ENCODE results near the gene PUS1. TPM values are rescaled to one million over a fixed set of nuclear protein-coding genes. Genes with fewer than 3 reads are reported as not detected.

PUS1 gene
- total and polyA plus RNA-seq, 9 of the 15 experiments (the other 6 are each of a cell fraction or from before 2014, with no cell fraction given): 1.9 to 90.8 (median 30.0) TPM

DNA sequence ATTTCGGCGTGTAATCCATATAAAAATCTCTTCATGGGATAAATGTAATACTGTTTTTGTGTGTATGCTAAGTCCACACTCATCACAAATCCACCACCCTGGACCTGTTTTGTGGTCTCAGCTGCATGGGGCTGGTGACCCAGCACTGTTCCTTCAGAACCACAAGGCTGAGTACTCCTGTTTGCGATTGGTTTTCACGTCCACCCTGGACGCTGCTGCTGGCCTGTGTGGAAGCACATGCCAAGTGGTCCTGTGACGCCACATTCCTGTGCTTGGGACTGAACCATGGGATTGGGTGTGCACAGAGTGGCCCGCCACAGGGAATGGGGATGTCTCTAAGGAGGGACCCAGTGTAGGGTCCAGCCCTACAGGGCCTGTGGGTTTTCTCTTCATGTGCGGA lies 4.3 kb downstream of the PUS1 start:
- no peak overlapping the region for H3K9ac ChIP-seq (ENCODE audit: insufficient read depth in 1 of 2, low read depth in 2 of 2, low read length in 2 of 2)
- H3K36me3 ChIP-seq (ENCODE audit: control insufficient read depth, insufficient read depth, low read length): peaks cover 74% of the 10 kb centered on the region
- peaks cover 3% of the 10 kb centered on the region for H4K20me1 ChIP-seq (replicated peaks; ENCODE audit: control insufficient read depth, insufficient read depth, low read length)
- peaks cover 9 to 25% of the 10 kb centered on the region in 2 experiments; a peak in 4 of 5 replicates for H3K4me1 ChIP-seq (replicated peaks in 1 of 2; ENCODE audit: control insufficient read depth in 2 of 2, insufficient read depth in 2 of 2, low read length in 2 of 2)
- TF ChIP-seq, protein P1, sequence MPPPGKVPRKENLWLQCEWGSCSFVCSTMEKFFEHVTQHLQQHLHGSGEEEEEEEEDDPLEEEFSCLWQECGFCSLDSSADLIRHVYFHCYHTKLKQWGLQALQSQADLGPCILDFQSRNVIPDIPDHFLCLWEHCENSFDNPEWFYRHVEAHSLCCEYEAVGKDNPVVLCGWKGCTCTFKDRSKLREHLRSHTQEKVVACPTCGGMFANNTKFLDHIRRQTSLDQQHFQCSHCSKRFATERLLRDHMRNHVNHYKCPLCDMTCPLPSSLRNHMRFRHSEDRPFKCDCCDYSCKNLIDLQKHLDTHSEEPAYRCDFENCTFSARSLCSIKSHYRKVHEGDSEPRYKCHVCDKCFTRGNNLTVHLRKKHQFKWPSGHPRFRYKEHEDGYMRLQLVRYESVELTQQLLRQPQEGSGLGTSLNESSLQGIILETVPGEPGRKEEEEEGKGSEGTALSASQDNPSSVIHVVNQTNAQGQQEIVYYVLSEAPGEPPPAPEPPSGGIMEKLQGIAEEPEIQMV (tag; conservative IDR thresholded peaks at IDR 0.05; ENCODE audit: low read depth): no peak
- TF ChIP-seq RBFOX2 (IDR thresholded peaks at IDR 0.05; ENCODE audit: low read depth, low read length): 0 out of 2 replicates have a peak, but pooled peaks have one; percentile 32
- no peak for ATAC-seq
- no peaks in the 10 kb centered on the region for H3K27me3 ChIP-seq (ENCODE audit: control insufficient read depth in 2 of 2, insufficient read depth in 2 of 2, low read length in 2 of 2)
- intact Hi-C loops (cut with micrococcal nuclease): no loop called here
- no peak overlapping the region for H3K4me3 ChIP-seq
- in situ Hi-C loops (cut with MboI): no loop called here
- ChIA-PET CTCF (ENCODE audit: low intra/inter-chr PET ratio) (no interaction called here), POLR2A (no interaction called here)
- WGBS (ENCODE audit: insufficient coverage, low coverage, missing lambda C conversion rate): 94% methylated on average over 8 of the region's 8 CpGs
- H3K9me1 ChIP-seq (ENCODE audit: control insufficient read depth, insufficient read depth, low read length): no peaks in the 10 kb centered on the region
- no peak for FAIRE-seq
- peaks cover 36% of the 10 kb centered on the region for H3K79me2 ChIP-seq (ENCODE audit: control insufficient read depth, insufficient read depth, low read length)
- no TSS peak for BruUV-seq (replicated peaks)
- no peaks in the 10 kb centered on the region for H3K9me3 ChIP-seq (replicated peaks; ENCODE audit: control insufficient read depth, insufficient read depth, low read depth, low read length)
- H3K4me2 ChIP-seq (ENCODE audit: insufficient read depth, low read length): no peak overlapping the region
- DNase-seq (ENCODE audit: extremely low read depth in 1 of 4, low spot score in 3 of 4): no peak
- no peak overlapping the region for H3K27ac ChIP-seq (ENCODE audit: extremely low read depth, low read depth, low read length)
- H2AFZ ChIP-seq (ENCODE audit: low read depth, low read length): no peak overlapping the region

DNA sequence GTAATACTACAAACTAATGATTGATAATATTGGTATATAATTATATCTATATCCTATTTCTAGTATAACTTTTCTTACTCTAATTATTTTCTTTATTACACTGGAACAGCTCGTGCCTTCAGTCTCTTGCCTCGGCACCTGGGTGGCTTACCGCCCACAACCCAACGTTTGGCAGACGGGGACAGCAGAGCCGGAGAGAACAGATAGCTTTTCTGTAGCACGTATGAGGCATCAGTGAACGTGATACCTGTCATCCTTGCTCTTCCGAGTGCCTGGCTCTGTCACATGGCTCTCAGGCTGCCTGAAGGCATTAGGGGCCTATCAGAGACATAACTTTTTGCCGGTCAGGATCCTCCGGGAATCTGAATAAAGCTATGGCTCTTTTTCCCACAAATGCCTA lies 5.5 kb downstream of the PUS1 start:
- Histone ChIP-seq H2AFZ (ENCODE audit: low read depth, low read length) (no peak overlapping the region), H4K20me1 (replicated peaks; ENCODE audit: control insufficient read depth, insufficient read depth, low read length) (peaks cover 3% of the 10 kb centered on the region), H3K4me2 (ENCODE audit: insufficient read depth, low read length) (no peak overlapping the region), H3K9me1 (ENCODE audit: control insufficient read depth, insufficient read depth, low read length) (no peaks in the 10 kb centered on the region), H3K36me3 (ENCODE audit: control insufficient read depth, insufficient read depth, low read length) (peaks cover 83% of the 10 kb centered on the region), H3K9ac (ENCODE audit: insufficient read depth in 1 of 2, low read depth in 2 of 2, low read length in 2 of 2) (no peak overlapping the region; a peak in 1 of 4 replicates), H3K4me3 (no peak overlapping the region), H3K9me3 (replicated peaks; ENCODE audit: control insufficient read depth, insufficient read depth, low read depth, low read length) (no peaks in the 10 kb centered on the region), H3K27me3 (ENCODE audit: control insufficient read depth in 2 of 2, insufficient read depth in 2 of 2, low read length in 2 of 2) (no peaks in the 10 kb centered on the region), H3K79me2 (ENCODE audit: control insufficient read depth, insufficient read depth, low read length) (peaks cover 33% of the 10 kb centered on the region), H3K27ac (ENCODE audit: extremely low read depth, low read depth, low read length) (no peak overlapping the region), H3K4me1 (replicated peaks in 1 of 2; ENCODE audit: control insufficient read depth in 2 of 2, insufficient read depth in 2 of 2, low read length in 2 of 2) (peaks cover 9 to 16% of the 10 kb centered on the region in 2 experiments; a peak in 4 of 5 replicates)
- intact Hi-C loops (cut with micrococcal nuclease): no loop called here
- no peak for ATAC-seq
- in situ Hi-C loops (cut with MboI): no loop called here
- TF ChIP-seq ETS2 (tag; IDR thresholded peaks at IDR 0.05; ENCODE audit: borderline replicate concordance, poor library complexity, severe bottlenecking) (no peak), TAF1 (IDR thresholded peaks at IDR 0.05; ENCODE audit: control insufficient read depth, extremely low read depth, insufficient read depth, low read length, severe bottlenecking) (no peak), MCM3 (IDR thresholded peaks at IDR 0.05) (no peak), ZBTB1 (CRISPR knock-in tag; IDR thresholded peaks at IDR 0.05; ENCODE audit: borderline replicate concordance, low read depth) (no peak), SIN3B (IDR thresholded peaks at IDR 0.05; ENCODE audit: low read depth) (no peak), TBP (optimal IDR thresholded peaks at IDR 0.05; ENCODE audit: low read depth, low read length) (no peak), BRCA1 (IDR thresholded peaks at IDR 0.05) (no peak), BRCA1 (CRISPR knock-in tag; IDR thresholded peaks at IDR 0.05) (no peak), ILK (tag; IDR thresholded peaks at IDR 0.05; ENCODE audit: borderline replicate concordance, low read depth) (no peak), RBM15 (IDR thresholded peaks at IDR 0.05; ENCODE audit: insufficient read depth, low read length) (no peak)
- TF ChIP-seq, protein P2, sequence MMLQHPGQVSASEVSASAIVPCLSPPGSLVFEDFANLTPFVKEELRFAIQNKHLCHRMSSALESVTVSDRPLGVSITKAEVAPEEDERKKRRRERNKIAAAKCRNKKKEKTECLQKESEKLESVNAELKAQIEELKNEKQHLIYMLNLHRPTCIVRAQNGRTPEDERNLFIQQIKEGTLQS (IDR thresholded peaks at IDR 0.05): no peak
- TF ChIP-seq, protein P2 (CRISPR knock-in tag; conservative IDR thresholded peaks at IDR 0.05): no peak
- no peak for DNase-seq (ENCODE audit: extremely low read depth in 1 of 4, low spot score in 3 of 4)
- POLR2A ChIA-PET: interaction anchor here (1.5 kb wide), 1 partner anchor 15 kb away, joined by 5 read pairs; the partner anchor contains the start of gene EP400
- no peak for FAIRE-seq
- WGBS (ENCODE audit: insufficient coverage, low coverage, missing lambda C conversion rate): 95% methylated on average over 11 of the region's 11 CpGs
- no TSS peak for BruUV-seq (replicated peaks)
- CTCF ChIA-PET (ENCODE audit: low intra/inter-chr PET ratio): no interaction called here
